Measurements from ENCODE around the gene FGF1.

DNA sequence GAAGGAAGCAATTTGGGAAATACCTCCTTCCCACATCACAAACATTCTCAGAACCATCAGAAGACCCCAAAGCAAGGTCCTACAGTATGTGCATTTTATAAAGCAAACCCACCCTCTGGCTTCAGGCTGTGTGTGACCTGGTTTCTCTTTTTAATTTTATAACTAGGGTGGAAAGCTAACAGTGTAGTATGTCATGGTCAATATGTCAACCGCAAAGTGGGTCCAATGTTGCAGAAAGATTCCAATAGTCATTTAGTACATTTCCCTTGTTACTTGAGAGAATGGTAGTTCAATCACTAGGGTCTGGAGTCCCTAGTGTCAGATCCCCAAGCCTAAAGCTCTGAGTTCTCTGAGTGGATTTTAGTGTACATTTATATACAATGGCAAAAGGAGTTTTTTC is 96.2 kb downstream of the FGF1 start:
- TF ChIP-seq, protein P1, sequence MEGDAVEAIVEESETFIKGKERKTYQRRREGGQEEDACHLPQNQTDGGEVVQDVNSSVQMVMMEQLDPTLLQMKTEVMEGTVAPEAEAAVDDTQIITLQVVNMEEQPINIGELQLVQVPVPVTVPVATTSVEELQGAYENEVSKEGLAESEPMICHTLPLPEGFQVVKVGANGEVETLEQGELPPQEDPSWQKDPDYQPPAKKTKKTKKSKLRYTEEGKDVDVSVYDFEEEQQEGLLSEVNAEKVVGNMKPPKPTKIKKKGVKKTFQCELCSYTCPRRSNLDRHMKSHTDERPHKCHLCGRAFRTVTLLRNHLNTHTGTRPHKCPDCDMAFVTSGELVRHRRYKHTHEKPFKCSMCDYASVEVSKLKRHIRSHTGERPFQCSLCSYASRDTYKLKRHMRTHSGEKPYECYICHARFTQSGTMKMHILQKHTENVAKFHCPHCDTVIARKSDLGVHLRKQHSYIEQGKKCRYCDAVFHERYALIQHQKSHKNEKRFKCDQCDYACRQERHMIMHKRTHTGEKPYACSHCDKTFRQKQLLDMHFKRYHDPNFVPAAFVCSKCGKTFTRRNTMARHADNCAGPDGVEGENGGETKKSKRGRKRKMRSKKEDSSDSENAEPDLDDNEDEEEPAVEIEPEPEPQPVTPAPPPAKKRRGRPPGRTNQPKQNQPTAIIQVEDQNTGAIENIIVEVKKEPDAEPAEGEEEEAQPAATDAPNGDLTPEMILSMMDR (IDR thresholded peaks at IDR 0.05), result no peak
- no peak for TF ChIP-seq POLR2A (IDR thresholded peaks at IDR 0.05)
